Activated CD4-positive, alpha-beta T cell treated with anti-CD3 and anti-CD28 coated beads for 48 hours (primary cell): Measurements from ENCODE around the gene ERC2.

Source experiments
- DNase-seq: peaks from one replicate; pipeline ENCODE4 v3.0.0-alpha.2; 2020

The ERC2 gene

GRCh38 chr3:55904716-55905115 is 563.6 kb downstream of the ERC2 start:
- DNase-seq: no peak

GRCh38 chr3:55903680-55904079 is 564.6 kb downstream of the ERC2 start:
- DNase-seq: no peak

GRCh38 chr3:55902221-55902900 is 565.9 kb downstream of the ERC2 start:
- no peak for DNase-seq

DNA sequence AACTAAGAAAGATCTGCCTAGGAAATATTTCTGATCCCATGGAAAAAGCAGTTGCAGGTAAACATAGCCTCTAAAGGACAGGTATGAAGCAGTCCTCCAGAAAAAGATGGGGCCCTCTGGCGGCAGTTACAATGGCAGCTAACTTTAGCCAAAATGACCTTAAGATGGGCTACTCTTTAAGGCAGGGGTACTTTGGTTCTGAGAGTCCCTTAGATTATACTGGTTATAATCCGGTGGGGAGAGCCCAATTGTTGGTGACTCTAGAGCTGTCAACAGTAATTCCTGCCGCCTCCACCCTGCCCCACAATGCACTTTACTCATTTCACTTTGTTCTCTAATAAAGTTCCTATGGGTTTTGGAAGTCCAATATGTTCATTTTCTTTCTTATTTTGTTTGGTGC is 568.4 kb downstream of the ERC2 start:
- no peak for DNase-seq

GRCh38 chr3:55897573-55898224 is 570.6 kb downstream of the ERC2 start:
- no peak for DNase-seq

GRCh38 chr3:55895897-55896566 is 572.2 kb downstream of the ERC2 start:
- no peak for DNase-seq

DNA sequence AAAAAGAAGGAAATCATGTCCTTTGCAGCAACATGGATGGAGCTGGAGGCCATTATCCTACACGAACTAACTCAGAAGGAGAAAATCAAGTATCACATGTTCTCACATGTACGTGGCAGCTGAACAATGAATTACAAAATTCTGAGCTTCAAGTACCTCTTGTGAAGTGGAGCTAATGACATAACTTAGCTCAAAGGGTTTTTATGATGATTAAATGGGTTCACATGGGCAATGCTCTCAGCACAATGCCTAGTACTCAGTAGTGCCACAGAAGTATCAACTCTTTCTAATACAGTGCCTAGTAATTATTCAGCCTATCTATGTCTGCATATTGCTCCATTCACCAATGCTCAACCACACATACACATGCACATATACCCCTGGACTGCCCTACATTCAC is 573.7 kb downstream of the ERC2 start:
- DNase-seq: no peak

DNA sequence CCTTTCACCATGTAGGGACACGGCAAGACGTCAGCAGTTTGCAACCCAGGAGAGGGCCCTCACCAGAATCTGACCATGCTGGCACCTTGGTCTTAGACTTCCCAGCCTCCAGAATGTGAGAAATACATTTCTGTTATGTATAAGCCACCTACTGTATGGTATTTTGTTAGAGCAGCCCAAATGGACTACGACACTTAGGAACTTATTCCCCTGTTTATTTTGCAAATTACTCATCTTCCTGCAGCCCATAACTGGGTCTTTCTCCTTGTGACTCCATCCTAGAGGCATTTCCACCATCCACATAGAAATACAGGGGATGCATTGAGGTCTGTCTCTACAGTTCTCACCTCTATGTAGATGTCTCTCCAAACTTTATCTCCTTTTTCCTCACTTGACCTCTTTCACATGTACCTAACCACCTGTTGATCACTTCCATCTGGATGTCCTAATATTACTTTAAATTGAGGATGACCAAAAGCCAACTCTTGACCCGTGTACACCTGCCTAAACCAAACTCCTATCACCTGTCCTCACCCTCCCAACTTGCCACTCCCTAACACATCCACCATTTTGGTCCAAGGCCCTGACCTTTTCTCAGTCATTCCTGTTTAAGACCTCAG is 575.1 kb downstream of the ERC2 start:
- no peak for DNase-seq

DNA sequence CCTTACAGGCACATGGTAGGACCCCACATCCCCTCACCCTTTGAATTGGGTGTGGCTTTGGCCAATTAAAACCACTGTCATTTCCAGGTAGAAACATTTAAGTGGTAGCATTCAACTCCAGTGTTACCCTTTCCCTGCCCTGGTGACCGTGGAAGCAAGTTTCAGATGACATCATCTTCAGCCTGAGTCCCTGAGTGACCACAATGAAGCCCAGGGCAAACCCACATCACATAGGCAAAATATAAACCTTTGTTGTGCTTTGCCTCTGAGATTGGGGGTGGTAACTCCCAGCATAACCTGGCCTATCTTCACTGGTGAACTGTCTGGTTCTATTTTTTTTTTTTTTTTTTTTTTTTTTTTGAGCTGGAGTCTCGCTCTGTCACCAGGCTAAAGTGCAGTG is 577.2 kb downstream of the ERC2 start:
- DNase-seq: no peak

GRCh38 chr3:55888282-55888885 is 579.9 kb downstream of the ERC2 start:
- no peak for DNase-seq

DNA sequence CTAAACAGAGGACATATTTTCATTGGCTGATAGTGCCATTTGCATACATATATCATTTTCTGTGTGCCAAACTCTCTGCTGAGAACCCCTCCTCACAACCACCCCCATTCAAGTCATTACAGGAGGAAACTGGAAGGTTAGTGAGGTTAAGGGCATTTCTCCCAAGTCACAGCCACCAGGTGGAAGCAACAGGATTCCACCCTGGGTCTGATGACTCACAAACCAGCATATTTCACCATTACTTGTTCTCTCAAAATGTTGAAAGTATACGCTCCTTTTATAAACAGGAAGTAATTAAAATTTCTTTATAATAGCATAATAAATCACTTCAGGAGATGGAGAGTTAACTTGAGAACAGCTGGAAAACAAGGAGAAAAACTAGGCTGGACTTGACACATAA is 582.5 kb downstream of the ERC2 start:
- no peak for DNase-seq

- no peak for DNase-seq
Measured at GRCh38 chr3:55884491-55885285, 583.6 kb downstream of the ERC2 start.

DNA sequence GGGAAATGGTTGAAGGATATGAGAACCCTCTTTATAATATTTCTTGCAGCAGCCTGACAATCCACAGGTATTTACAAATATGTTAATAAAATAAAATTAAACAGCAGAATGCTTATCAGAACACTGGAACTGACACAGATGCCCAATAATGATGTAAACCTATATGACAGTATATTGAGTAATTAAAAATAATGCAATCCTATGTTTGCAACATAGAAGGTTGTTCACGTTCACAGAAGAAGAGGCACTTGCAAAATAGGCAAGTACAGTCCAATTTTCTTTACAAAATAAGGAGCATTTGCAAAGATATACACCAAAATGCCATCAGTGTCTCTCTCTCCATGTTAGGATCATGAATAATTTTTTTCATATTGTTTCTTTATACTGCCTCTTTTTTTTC is 584.2 kb downstream of the ERC2 start:
- DNase-seq: no peak

GRCh38 chr3:55882006-55882405 is 586.3 kb downstream of the ERC2 start:
- DNase-seq: no peak

- DNase-seq: no peak
Measured at GRCh38 chr3:55880357-55880756, 587.9 kb downstream of the ERC2 start.

- no peak for DNase-seq
Measured at GRCh38 chr3:55879901-55880331, 588.4 kb downstream of the ERC2 start.

- no peak for DNase-seq
Measured at GRCh38 chr3:55877703-55878102, 590.6 kb downstream of the ERC2 start.

DNA sequence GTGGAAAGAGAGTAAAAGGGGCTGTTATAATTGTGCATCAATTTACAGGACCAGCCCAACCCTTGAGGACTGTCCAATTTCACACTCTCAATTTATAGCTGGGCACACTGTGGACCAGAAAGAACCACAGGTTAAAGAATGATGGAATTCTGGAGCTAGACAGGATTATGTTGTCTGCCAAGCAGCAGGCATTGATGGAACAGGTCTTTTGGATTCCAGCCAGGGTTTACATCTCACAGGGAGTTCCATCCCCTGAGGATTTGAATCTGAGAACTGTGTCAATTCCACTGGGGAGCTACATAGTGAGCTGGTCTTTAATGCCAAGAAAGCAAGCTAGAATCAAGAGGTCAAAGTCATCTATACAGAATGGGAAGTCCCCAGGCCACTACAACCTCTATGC is 591.7 kb downstream of the ERC2 start:
- DNase-seq: no peak

GRCh38 chr3:55875113-55875512 is 593.2 kb downstream of the ERC2 start:
- DNase-seq: no peak

GRCh38 chr3:55873523-55874254 is 594.6 kb downstream of the ERC2 start:
- no peak for DNase-seq

DNA sequence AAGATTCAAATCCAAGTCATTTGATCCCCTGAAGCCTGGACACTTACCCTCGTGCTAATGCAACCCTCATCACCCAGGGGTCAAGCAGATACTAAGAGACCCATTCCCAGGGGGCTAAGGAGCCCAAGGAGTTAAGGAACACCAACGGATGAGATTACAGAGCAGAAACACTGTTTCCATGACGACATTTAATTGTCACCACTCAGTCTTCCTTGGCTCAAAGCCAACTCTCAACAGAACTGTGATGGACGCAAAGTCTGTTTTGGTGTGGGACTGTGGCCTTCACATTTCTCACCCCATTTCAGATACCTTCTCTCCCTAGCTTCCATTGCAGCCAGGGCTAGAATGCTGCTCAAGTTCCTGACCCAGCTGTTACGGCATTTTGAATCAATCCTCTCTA is 597.7 kb downstream of the ERC2 start:
- DNase-seq: no peak

DNA sequence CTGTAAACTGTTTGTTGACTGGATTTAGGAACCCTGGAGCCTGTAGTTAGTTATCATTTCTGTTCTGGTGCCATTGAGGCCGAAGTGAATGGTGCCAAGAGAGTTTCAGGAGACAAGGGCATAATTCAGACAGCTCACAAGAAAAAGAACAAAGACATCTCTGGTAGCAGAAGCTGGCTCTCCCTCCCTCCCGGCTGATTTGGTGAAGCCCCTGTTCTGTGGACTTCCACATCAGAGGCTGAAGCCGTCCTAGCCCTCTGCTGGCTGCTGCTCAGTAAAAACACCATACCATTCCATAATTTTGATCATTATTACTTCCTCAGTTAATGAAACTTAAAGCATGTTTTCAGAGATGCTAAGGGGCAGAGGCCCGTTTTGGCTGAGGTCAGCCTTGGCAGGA is 599.9 kb downstream of the ERC2 start:
- DNase-seq: no peak
